Right kidney (tissue), 1 donor: ENCODE data around the gene POGZ.
"Not testable (repeated sequence)": the region's sequence is repeated elsewhere in the genome, so short reads cannot be mapped to it uniquely, and the experiment has no call there.

ENCODE experiments used
- DNase-seq: peaks from one replicate; pipeline ENCODE4 v3.0.0-alpha.2; 2016

POGZ gene

GRCh38 chr1:151419819-151420218 lies 39.5 kb downstream of the POGZ start:
- no peak for DNase-seq

DNA sequence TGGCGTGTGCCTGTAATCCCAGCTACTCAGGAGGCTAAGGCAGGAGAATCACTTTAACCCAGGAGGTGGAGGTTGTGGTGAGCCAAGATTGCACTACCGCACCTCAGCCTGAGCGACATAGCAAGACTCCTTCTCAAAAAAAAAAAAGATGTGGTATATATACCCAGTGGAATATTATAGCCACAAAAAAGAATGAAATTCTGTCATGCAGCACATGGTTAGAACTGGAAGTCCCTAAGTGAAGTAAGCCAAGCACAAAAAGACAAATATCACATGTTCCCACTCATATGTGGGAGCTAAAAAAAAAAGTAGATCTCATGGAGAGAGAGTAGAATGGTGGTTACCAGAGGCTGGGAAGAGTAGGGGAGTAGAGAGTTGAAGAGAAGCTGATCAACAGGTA lies 41.2 kb downstream of the POGZ start:
- no peak for DNase-seq

GRCh38 chr1:151416231-151416630 lies 43.1 kb downstream of the POGZ start:
- DNase-seq: no peak

DNA sequence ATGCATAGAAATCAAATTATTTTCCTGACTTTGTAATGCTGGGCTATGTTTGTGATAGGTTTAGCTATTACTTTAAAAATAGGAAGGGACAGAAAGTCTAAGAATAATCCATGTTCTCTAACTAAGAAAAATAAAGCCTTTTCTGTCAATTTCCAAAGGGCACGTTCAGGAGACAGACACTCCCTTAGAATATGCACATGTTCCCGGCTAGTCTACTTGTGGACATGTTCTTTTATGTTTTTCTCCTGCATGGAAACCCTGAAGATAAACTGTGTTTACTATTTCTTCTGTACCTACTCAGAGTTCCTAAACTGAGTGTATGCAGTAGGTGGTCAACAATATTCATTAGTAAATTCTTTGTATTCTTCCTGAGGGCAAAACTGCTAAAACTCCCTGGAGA lies 47.4 kb downstream of the POGZ start:
- no peak for DNase-seq

GRCh38 chr1:151408891-151409290 lies 50.4 kb downstream of the POGZ start:
- DNase-seq: no peak

GRCh38 chr1:151407304-151407703 lies 52.0 kb downstream of the POGZ start:
- no peak for DNase-seq

DNA sequence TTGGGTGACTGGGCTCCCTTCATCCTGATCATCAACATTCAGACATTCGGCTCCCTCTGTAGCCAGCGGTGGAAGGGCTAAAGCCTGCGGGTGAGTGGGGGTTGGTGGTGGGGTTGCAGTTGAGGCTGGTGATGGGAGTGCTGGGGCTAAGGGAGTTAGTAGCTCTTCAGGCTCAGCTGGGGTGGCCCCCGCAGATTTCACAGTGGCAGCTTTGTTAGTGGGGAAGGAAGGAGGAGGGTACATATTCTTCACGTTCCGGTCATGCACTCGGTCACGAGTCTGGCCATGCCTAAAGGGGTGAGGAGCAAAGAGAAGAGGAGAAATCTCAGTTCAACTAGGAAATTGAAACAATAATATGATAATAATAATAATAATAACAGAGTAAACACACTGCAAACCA lies 53.1 kb downstream of the POGZ start:
- DNase-seq: no peak

GRCh38 chr1:151405187-151405951 lies 53.9 kb downstream of the POGZ start:
- DNase-seq: no peak

DNA sequence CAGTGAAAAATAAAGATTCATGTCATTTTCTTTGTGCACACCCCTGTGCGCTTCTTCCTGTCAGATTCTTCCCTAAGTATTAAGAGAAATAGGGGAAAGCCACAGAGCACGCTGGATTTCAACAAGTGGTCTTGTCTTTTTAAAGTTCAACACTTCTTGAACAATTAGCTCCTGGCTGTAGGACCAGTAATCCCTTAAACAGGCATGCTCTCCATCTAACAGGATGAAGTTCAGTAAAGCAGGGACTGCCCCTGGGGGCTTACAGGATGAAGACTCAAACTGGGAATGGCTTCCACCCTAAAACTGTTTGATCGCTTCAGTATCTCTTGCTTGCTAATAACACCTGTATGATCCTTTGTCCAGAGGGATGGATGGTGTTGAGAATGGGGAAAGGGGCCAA lies 55.7 kb downstream of the POGZ start:
- DNase-seq: no peak

GRCh38 chr1:151402764-151403163 lies 56.5 kb downstream of the POGZ start:
- DNase-seq: no peak

DNA sequence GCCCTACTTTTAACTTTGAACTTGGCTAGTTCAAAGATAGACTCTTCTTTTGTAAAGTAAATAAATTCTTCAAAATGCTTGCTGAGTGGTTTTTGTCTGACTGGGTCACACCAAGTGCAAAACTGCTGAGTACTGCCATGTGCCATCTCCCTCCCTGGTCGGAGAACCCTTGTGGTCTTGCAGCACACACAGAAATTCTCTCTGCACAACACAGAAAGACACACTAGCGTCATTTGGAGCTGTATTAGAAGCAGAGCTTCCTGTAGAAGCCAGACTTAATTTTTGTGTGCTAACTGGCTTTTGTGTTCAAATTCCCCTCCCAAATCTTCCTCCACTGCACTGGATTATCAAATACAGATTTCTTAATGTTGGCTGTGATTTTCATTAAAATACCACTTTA lies 57.4 kb downstream of the POGZ start:
- DNase-seq: no peak

- DNase-seq: no peak
These were observed 58.0 kb downstream of the POGZ start for GRCh38 chr1:151401125-151401788.

DNA sequence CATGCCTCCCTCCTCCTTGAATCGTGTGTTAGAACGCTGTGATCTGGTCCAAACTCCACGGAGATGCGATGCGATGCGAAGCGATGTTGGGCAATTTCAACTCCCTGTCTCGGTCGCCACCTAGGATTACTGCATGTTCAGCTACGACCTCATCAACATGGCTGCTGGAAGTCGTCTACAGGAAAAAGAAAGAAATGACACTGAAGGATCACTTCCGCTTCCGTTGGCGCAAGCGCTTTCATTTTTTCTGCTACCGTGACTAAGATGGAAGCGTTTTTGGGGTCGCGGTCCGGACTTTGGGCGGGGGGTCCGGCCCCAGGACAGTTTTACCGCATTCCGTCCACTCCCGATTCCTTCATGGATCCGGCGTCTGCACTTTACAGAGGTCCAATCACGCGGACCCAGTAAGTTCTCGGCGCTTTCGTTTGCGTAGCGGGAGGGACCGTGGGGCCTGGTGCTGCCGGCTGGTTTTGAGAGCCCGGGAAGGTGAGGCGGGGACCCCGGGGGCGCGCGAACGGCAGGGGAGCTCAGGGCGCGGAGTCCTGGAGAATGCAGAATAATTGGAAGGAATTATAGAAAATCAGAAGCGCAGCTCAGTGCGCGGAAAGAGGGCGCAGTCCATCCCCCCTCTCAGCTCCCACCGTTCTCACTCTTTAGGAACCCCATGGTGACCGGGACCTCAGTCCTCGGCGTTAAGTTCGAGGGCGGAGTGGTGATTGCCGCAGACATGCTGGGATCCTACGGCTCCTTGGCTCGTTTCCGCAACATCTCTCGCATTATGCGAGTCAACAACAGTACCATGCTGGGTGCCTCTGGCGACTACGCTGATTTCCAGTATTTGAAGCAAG lies 59.7 kb downstream of the POGZ start, which contains the start of gene PSMB4:
Gene PSMB4, plus strand, starts transcription at position 250 of the 848 bp plus-strand sequence. Its CDS starts 15 bp downstream, at position 265.
- peak; percentile 90 for DNase-seq

GRCh38 chr1:151396265-151396664 lies 63.0 kb downstream of the POGZ start:
- DNase-seq: not testable (repeated sequence)

- no peak for DNase-seq
These were observed 65.7 kb downstream of the POGZ start for GRCh38 chr1:151393583-151393982.

DNA sequence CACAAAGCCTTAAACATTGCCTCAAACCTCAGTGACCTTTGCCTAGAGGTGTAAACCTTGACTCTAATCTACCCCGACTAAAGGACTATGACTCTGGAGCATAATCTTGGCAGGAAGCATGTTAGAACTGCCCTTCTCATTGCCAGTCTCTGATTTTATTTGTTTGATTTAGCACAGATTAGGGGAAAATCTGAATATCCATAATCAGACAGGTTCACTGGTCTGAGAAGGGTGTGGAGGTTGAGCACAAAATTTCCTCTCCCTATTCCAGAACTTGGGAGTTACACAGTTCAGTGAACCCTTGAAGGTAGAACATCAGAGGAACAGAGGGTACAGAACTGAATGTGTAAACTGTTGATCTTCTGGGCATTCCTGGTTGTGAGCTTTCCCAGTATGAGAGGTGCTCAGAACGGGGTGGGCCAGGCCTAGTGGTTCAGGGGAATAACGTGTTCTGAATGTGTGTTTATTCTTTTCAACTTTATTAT lies 68.2 kb downstream of the POGZ start:
- no peak for DNase-seq

DNA sequence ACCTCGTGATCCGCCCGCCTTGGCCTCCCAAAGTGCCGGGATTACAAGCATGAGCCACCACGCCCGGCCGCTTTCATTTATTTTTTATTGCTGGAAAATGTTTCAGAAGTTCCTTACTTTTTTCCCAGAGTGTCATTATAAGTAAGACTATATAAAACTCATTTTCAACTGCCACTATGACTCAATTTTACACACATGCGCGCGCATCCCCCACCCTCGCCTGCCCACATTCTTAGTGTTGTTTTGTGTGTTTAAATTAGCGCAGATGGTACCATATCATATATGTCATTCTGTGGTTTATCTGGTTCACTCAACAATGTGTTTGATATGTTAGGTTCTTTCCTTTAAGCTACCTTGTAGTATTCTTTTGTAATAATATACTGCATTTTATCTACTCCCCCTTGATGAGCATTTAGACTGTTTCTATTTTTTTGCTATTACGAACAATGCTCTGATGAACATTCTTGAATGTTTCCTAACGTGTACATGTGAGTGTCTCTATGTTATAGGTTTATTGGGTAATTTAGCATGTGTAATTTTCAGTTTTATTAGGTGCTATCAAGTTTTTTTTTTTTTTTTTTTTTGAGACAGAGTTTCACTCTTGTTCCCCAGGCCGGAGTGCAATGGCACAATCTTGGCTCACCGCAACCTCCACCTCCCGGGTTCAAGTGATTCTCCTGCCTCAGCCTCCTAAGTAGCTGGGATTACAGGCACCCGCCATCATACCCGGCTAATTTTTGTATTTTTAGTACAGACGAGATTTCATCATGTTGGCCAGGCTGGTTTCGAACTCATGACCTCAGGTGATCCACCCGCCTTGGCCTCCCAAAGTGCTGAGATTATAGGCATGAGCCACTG lies 68.8 kb downstream of the POGZ start:
- DNase-seq: not testable (repeated sequence)

DNA sequence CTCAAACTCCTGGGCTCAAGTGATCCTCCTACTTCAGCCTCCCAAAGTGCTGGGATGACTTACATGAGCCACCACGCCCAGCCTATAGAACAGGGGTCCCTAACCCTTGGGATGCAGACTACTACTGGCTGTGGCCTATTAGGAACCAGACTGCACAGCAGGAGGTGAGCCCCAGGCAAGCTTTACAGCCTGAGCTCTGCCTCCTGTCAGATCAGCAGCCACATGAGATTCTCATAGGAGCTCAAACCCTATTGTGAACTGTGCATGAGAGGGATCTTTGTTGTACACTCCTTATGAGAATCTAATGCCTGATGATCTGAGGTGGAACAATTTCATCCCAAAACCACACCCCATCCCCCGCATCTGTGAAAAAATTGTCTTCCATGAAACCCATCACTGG lies 73.3 kb downstream of the POGZ start:
- no peak for DNase-seq

DNA sequence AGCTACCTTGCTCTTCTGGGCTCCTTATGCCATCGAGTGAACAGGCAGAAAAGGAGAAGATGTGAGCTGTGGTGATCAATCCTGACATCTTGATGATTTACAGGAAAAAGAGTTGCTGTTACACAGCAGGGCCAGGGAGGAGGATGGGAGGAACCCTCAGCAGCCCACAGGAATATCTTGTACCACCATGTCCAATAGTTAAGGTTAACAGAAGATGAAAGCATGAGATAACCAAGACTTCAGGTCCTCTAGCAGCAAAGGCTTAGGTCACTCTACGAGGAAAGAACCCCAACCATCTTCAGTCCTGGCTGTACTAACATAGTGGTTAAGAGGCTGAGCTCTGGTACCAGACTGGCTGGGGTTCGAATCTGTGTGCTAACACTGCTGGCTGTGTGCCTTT lies 74.7 kb downstream of the POGZ start:
- no peak for DNase-seq

DNA sequence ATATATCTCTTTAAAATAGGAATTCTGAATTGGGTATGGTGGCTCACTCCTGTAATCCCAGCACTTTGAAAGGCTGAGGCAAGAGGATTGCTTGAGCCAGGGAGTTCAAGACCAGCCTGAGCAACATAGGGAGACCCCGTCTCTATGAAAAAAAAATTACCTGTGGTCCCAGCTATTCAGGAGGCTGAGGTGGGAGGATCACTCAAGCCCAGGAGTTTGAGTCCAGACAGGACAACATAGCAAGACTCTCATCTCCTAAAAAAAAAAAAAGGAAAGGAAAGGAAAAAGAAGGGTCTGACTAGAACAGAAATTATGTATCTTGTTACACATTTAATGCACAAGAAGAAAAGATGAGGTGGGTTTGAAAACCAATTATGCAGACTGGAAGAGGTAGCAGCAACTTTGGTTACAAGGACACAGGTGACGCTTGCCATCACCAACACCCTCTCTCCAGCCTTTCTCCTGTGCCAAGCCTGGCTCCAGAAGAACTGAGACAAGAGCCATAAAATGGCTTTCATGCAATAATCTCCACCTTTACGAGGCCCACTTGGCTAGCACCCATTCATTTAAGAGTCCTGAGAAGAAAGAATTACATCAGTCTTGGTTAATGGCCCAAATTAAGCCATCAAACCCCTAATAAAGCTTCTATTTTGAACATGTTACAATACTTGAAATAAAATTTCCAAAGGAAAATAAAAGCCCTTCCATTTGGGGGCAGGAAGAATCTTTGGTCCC lies 82.0 kb downstream of the POGZ start:
- DNase-seq: no peak

DNA sequence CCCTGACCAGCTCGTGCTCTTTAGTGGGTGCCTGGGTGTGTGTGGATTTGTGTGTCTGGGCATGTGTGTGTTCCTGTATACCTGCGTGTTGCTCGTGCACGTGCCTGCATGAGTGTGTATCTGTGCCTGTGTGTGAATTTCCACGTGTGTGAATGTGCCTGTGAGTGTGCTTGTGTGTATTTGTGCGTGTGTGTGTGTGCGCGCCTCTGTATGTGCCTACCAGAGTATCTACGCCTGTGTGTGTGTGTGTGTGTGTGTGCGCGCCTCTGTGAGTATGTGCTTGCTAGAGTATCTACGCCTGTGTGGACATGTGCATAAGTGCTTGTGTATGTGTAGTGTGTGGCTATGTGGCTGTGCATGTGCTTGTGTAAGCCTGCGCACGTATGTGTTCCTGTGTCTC lies 86.1 kb downstream of the POGZ start:
- no peak for DNase-seq
